Astrocyte of the spinal cord (primary cell): ENCODE results near the gene MTG2.
A peak's percentile ranks its signal among the peaks of the same experiment; 100 is the strongest.

Source experiments
- DNase-seq: peaks from one replicate; pipeline ENCODE4 v3.0.0; 2011; ENCODE audit warnings: low read depth, low spot score
- H3K4me3 ChIP-seq: 2 replicates; pipeline ENCODE4 v1.5.1; 2011; ENCODE audit warnings: low read depth, mild to moderate bottlenecking, low read length, moderate library complexity
- in situ Hi-C: cut with HindIII; loops from 2 replicates; pipeline ENCODE4 v1.10.0; 2017; ENCODE audit warnings: low sequenced_read_pairs
- TF ChIP-seq, protein P1 (sequence below): IDR thresholded peaks from 2 replicates; pipeline ENCODE4 v1.5.1; 2012; ENCODE audit warnings: low read depth, mild to moderate bottlenecking, low read length, inconsistent platforms

The MTG2 gene, protein sequence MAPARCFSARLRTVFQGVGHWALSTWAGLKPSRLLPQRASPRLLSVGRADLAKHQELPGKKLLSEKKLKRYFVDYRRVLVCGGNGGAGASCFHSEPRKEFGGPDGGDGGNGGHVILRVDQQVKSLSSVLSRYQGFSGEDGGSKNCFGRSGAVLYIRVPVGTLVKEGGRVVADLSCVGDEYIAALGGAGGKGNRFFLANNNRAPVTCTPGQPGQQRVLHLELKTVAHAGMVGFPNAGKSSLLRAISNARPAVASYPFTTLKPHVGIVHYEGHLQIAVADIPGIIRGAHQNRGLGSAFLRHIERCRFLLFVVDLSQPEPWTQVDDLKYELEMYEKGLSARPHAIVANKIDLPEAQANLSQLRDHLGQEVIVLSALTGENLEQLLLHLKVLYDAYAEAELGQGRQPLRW

DNA sequence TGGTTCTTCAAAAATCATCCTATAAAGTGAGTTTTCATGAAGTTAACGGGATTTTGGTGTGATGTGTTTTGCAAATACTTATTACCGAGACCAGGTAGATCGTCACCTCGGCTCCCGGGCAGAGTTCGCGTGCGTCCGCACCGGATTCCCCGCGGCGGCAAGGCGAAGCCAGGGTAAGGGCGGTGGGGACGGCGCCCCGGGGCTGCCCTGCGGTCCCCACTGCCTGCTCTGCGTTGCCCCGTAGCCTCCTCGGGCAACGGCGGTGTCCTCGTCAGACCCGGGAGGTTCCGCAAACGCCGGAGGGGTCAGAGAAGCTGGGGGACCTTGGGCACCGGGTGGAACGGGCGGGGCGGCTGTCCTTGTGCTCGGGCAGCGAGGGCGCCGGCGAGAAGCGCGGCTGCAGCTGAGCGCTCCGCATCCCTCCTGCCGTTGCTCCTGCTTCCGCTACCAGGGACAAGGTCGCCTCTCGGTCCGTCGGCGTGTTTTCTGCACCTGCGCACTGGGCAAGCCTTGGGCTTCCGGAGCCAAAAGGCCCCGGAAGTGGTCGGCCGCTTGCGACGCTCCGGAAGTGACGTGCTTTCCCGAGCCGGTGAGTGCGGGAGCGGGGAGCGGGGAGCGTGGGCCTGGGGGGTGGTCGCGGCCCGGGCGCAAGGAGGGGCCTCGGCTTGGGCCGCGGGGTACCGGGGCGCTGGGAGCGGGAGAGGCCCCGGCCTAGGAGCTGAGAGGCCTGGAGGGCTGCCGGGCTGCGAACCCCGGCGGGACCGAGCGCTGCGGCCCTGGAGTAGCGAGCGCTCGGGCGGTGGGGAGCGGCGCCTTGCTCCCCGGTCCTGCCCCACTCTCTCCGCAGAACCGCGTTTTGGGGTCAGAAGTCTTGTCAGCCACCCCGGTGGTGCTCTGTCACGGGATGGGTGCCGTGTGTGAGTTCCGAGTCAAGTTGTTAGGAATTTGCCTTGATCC, at the start of gene MTG2:
TSS of gene MTG2 (plus strand) at position 560 of the 957 bp plus-strand sequence. CDS start 10,393 bp downstream, outside the sequence.
- peak within 1 kb of the TSS; percentile 97 for H3K4me3 ChIP-seq
- TF ChIP-seq, protein P1, sequence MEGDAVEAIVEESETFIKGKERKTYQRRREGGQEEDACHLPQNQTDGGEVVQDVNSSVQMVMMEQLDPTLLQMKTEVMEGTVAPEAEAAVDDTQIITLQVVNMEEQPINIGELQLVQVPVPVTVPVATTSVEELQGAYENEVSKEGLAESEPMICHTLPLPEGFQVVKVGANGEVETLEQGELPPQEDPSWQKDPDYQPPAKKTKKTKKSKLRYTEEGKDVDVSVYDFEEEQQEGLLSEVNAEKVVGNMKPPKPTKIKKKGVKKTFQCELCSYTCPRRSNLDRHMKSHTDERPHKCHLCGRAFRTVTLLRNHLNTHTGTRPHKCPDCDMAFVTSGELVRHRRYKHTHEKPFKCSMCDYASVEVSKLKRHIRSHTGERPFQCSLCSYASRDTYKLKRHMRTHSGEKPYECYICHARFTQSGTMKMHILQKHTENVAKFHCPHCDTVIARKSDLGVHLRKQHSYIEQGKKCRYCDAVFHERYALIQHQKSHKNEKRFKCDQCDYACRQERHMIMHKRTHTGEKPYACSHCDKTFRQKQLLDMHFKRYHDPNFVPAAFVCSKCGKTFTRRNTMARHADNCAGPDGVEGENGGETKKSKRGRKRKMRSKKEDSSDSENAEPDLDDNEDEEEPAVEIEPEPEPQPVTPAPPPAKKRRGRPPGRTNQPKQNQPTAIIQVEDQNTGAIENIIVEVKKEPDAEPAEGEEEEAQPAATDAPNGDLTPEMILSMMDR = no peak
- in situ Hi-C loops = no loop called here
- DNase-seq = peak; percentile 94

DNA sequence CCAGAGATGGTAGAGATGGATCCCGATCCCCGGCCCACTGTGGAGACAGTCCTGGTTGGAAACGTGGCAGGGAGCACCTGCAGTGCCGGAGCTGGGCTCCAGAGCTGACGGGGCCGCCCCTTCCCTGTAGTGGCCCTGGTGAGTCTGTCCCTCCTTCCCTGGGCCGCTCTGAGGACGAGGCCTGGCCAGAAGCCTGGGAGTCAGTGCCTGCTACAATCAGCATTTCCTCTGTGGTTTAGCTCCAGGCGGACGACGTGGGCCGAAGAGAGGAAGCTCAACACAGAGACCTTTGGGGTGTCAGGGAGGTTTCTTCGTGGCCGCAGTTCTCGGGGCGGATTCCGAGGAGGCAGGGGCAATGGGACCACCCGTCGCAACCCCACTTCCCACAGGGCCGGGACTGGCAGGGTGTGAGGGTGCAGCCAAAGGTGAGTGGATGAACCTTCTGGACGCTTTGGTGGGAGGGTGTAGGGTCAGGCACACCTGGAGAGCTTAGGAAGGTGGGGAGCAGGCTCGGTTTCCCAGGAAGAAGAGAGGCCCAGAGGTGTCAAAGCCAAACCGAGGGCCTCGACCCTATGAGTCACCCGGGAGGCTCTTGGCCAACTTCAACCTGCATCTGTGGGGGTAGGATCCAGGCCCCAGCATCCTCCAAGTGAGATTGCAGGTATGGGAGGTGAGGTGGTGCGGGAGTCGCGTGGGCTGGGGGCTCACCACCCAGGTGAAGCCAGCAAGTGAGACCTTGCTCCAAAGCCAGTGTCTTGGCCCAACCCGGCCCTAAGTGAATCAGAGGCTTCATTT, 49.6 kb upstream of the MTG2 start:
- no peak overlapping the region for H3K4me3 ChIP-seq
- in situ Hi-C loops = no loop called here
- TF ChIP-seq, protein P1 = no peak
- no peak for DNase-seq

DNA sequence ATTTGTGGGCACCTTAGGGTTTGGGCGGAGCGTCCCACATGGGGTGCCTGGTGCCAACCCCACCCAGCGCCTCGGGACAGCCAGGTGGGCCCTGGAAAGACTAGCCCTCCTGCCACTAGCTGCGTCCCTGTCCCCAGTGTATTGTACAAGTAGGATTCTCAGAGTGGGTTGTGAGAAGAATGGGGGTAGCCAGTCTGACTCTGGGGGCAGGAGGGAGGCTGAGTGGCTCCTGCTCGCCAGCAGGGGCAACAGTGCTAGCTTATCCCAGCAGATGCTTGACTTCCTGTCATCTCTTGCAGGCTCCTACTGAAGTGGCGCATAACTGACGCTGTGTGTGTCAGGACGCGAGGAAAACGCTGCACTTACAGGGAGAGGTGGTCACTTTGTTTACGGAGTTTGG, 49.0 kb upstream of the MTG2 start:
- in situ Hi-C loops = no loop called here

DNA sequence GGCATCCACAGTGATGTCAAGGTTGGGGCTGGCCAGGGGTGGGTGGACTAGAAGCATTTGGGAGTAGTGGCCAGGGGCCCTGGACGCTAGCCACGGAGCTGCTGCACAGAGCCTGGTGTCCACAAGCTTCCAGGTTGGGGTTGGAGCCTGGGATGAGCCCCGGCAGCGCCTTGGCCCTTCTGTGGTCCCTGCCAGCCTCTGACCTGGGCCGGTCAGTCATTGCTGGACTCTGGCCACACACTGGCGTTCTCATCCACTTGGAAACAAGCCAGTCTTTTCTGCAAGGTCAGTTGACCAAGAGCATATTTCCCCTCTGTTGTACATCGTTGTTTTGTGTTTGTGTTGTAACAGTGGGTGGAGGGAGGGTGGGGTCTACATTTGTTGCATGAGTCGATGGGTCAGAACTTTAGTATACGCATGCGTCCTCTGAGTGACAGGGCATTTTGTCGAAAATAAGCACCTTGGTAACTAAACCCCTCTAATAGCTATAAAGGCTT, 48.0 kb upstream of the MTG2 start:
- H3K4me3 ChIP-seq = no peak overlapping the region
- no peak for DNase-seq
- in situ Hi-C loops = no loop called here
- TF ChIP-seq, protein P1 = no peak

More for the DNA sequence above, 49.0 kb upstream of the MTG2 start:
- DNase-seq = no peak
- TF ChIP-seq, protein P1 = no peak
- no peak overlapping the region for H3K4me3 ChIP-seq

DNA sequence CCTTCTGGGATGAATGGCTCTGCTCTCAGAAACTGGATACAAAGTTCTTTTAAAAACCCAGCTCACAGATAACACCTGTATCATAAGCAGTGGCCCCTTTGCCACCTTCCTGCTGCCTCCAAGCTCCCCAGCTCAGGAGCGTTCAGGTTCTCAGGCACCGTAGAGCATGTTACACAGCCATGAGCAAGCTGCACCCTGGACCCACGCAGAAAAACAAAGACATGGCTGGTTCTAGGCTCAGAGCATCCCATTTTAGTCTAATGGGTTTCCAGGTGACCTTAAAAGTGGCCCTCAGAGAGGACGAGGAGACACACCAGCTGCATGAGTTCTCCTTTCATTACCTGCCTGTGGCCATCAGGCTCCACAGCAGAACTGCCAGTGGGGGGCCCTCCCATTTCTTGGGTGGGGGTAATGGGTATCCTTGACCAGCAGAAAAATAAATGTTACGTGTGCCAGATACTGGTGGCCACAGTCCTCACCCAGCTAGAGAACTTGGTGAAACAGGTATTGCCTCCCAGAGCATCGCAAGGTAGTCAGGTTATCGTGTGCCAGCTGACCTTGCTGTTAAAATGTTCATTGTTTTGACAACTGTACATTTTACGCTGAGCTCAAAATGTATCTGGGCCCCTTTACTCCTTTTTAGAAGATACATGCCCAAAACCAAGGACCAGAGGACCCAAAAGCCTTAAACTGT, 47.1 kb upstream of the MTG2 start:
- in situ Hi-C loops = no loop called here
- no peak for DNase-seq
- TF ChIP-seq, protein P1 = no peak
- no peak overlapping the region for H3K4me3 ChIP-seq
